Fibroblast of lung (primary cell): ENCODE data around the gene MAGOHB. TPM values are rescaled to one million over a fixed set of nuclear protein-coding genes. Genes with fewer than 3 reads are reported as not detected.

Experiments
- DNase-seq, 2 donors: peaks; one replicate each; pipeline versions ENCODE4 v3.0.0 to v3.0.0-alpha.2; 2010; ENCODE audit warnings: low read depth in 2 of 2
- H2AFZ ChIP-seq: 2 replicates; pipeline ENCODE4 v1.5.1; 2012; ENCODE audit warnings: low read length, control low read depth, inconsistent platforms
- H3K27ac ChIP-seq: 2 replicates; pipeline ENCODE4 v1.5.1; 2011; ENCODE audit warnings: low read length, control low read depth; ENCODE audit not compliant: insufficient read depth
- H3K27me3 ChIP-seq: 2 replicates; pipeline ENCODE4 v1.5.1; 2011; ENCODE audit warnings: mild to moderate bottlenecking, low read length; ENCODE audit not compliant: control insufficient read depth, insufficient read depth
- H3K36me3 ChIP-seq: 2 replicates; pipeline ENCODE4 v1.5.1; 2011; ENCODE audit warnings: low read length; ENCODE audit not compliant: control insufficient read depth, insufficient read depth
- H3K4me1 ChIP-seq: 2 replicates; pipeline ENCODE4 v1.5.1; 2011; ENCODE audit warnings: low read length; ENCODE audit not compliant: control insufficient read depth, insufficient read depth; ENCODE audit errors: extremely low read depth
- H3K4me2 ChIP-seq: 2 replicates; pipeline ENCODE4 v1.5.1; 2011; ENCODE audit warnings: low read length, control low read depth; ENCODE audit not compliant: insufficient read depth; ENCODE audit errors: extremely low read depth
- H3K4me3 ChIP-seq, 4 experiments: fragments of 200-600 bp in 1 of 4; sonication (generic) in 1 of 4; replicated peaks in 1 of 4; 2 replicates each; pipeline ENCODE4 v1.5.1; 2011 to 2016; ENCODE audit warnings: low read length in 4 of 4, low read depth in 3 of 4, mild to moderate bottlenecking in 3 of 4, control low read depth in 2 of 4, inconsistent platforms in 1 of 4, mixed read lengths in 1 of 4; ENCODE audit not compliant: insufficient read depth in 1 of 4; ENCODE audit errors: control extremely low read depth in 1 of 4
- H3K79me2 ChIP-seq: 2 replicates; pipeline ENCODE4 v1.5.1; 2012; ENCODE audit warnings: mild to moderate bottlenecking, low read length, inconsistent platforms; ENCODE audit not compliant: control insufficient read depth, insufficient read depth
- H3K9ac ChIP-seq: 2 replicates; pipeline ENCODE4 v1.5.1; 2011; ENCODE audit warnings: mild to moderate bottlenecking, low read length, control low read depth; ENCODE audit not compliant: insufficient read depth
- H3K9me3 ChIP-seq: 2 replicates; pipeline ENCODE4 v1.5.1; 2012; ENCODE audit warnings: low read depth, low read length; ENCODE audit not compliant: control insufficient read depth, insufficient read depth
- H4K20me1 ChIP-seq: 2 replicates; pipeline ENCODE4 v1.5.1; 2011; ENCODE audit warnings: low read length; ENCODE audit not compliant: control insufficient read depth, insufficient read depth; ENCODE audit errors: extremely low read depth
- EZH2 ChIP-seq: IDR thresholded peaks from 2 replicates; pipeline ENCODE4 v1.5.1; 2012; ENCODE audit warnings: low read length, control low read depth, mild to moderate bottlenecking; ENCODE audit errors: missing control alignments
- polyA plus RNA-seq, 2 donors: library from polyadenylated mRNA; depleted of rRNA in 1 of 2; stranded (reverse) in 1 of 2; unstranded in 1 of 2; fragments of >200 nt; gene quantifications; 2 replicates each; pipeline ENCODE4 v1.2.1, GENCODE V29; 2011 to 2012; ENCODE audit warnings: missing spikeins in 1 of 2
- total RNA-seq: library from RNA; depleted of rRNA; stranded (reverse); fragments of >200 nt; gene quantifications from 2 replicates; pipeline ENCODE4 v1.2.1, GENCODE V29; 2014
- TF ChIP-seq, protein P1 (sequence below), 2 donors: IDR thresholded peaks in 1 of 2; conservative IDR thresholded peaks in 1 of 2; 1 replicate in 1 of 2; 2 replicates in 1 of 2; pipeline ENCODE4 v1.5.1; 2011 to 2012; ENCODE audit warnings: low read length in 2 of 2, control low read depth in 1 of 2, inconsistent platforms in 1 of 2, low read depth in 1 of 2, mild to moderate bottlenecking in 1 of 2

Gene MAGOHB
- total and polyA plus RNA-seq, 2 donors (not counting 1 experiment from before 2014, with no cell fraction given) = 21.1 to 29.8 TPM

DNA sequence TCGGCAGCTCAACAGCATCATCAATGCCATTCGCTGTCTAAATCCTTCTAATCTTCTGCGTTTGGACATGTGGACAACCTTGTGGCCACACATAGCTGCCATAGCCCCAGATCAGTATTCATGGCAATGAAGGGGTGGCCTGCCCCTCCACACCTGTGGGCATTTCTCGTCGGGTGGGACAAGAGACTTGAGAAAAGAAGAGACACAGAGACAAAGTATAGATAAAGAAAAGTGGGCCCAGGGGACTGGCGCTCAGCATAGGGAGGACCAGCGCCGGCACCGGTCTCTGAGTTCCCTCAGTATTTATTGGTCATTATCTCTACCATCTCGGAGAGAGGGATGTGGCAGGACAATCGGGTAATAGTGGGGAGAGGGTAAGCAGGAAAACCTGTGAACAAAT, 42.3 kb downstream of the MAGOHB start:
- Histone ChIP-seq H3K27ac (no peak overlapping the region), H2AFZ (no peak overlapping the region), H3K36me3 (no peaks in the 10 kb centered on the region), H3K4me1 (no peaks in the 10 kb centered on the region), H3K9ac (no peak overlapping the region), H3K27me3 (no peaks in the 10 kb centered on the region), H3K4me3 (no peak overlapping the region), H3K9me3 (no peaks in the 10 kb centered on the region), H4K20me1 (no peaks in the 10 kb centered on the region), H3K4me2 (no peak overlapping the region), H3K79me2 (no peaks in the 10 kb centered on the region)
- no peak for DNase-seq
- TF ChIP-seq, protein P1, sequence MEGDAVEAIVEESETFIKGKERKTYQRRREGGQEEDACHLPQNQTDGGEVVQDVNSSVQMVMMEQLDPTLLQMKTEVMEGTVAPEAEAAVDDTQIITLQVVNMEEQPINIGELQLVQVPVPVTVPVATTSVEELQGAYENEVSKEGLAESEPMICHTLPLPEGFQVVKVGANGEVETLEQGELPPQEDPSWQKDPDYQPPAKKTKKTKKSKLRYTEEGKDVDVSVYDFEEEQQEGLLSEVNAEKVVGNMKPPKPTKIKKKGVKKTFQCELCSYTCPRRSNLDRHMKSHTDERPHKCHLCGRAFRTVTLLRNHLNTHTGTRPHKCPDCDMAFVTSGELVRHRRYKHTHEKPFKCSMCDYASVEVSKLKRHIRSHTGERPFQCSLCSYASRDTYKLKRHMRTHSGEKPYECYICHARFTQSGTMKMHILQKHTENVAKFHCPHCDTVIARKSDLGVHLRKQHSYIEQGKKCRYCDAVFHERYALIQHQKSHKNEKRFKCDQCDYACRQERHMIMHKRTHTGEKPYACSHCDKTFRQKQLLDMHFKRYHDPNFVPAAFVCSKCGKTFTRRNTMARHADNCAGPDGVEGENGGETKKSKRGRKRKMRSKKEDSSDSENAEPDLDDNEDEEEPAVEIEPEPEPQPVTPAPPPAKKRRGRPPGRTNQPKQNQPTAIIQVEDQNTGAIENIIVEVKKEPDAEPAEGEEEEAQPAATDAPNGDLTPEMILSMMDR (conservative IDR thresholded peaks at IDR 0.05 in 1 of 2, IDR thresholded peaks at IDR 0.05 in 1 of 2; ENCODE audit: low read depth in 1 of 2, low read length in 2 of 2) = no peak
- TF ChIP-seq EZH2 = no peak

GRCh38 chr12:10567813-10568212, 45.6 kb downstream of the MAGOHB start:
- H2AFZ ChIP-seq = no peak overlapping the region
- no peak overlapping the region for H3K27ac ChIP-seq
- TF ChIP-seq, protein P1 (conservative IDR thresholded peaks at IDR 0.05 in 1 of 2, IDR thresholded peaks at IDR 0.05 in 1 of 2; ENCODE audit: low read depth in 1 of 2, low read length in 2 of 2) = no peak
- TF ChIP-seq EZH2 = no peak
- no peak overlapping the region for H3K4me2 ChIP-seq
- no peak for DNase-seq
- no peak overlapping the region for H3K9ac ChIP-seq
- H3K4me1 ChIP-seq = no peaks in the 10 kb centered on the region
- no peaks in the 10 kb centered on the region for H3K27me3 ChIP-seq
- no peak overlapping the region for H3K4me3 ChIP-seq
- no peaks in the 10 kb centered on the region for H4K20me1 ChIP-seq
- H3K36me3 ChIP-seq = no peaks in the 10 kb centered on the region
- H3K79me2 ChIP-seq = no peaks in the 10 kb centered on the region
- no peaks in the 10 kb centered on the region for H3K9me3 ChIP-seq

DNA sequence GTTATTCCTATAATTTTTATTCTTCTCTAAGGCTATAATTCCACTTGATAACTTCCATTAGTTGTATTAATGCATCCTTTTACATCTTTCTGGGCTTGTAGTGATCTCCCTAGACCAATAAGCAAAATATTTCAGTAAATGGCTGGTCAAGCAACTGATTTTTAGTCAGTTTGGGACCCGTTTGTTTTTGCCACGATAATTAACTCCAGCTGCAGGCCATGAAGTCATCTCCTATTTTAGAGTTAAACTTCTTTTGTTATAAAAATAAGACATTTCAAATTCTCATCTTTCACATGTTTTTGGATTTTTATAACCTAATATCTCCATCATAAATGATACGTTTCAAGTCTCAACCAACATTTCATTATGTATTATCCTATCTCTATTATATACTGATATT, 49.4 kb downstream of the MAGOHB start:
- Histone ChIP-seq H3K9ac (no peak overlapping the region), H3K79me2 (no peaks in the 10 kb centered on the region), H3K4me1 (no peaks in the 10 kb centered on the region), H4K20me1 (no peaks in the 10 kb centered on the region), H3K36me3 (no peaks in the 10 kb centered on the region), H3K9me3 (no peaks in the 10 kb centered on the region), H3K27me3 (no peaks in the 10 kb centered on the region), H3K4me3 (no peak overlapping the region), H3K27ac (no peak overlapping the region), H3K4me2 (no peak overlapping the region), H2AFZ (no peak overlapping the region)
- peak in 1 of 2 donors; percentile 9 for DNase-seq
- TF ChIP-seq EZH2 = no peak
- TF ChIP-seq, protein P1 (conservative IDR thresholded peaks at IDR 0.05 in 1 of 2, IDR thresholded peaks at IDR 0.05 in 1 of 2; ENCODE audit: low read depth in 1 of 2, low read length in 2 of 2) = no peak
